ENCODE results near the gene BICC1.

BICC1 gene

DNA sequence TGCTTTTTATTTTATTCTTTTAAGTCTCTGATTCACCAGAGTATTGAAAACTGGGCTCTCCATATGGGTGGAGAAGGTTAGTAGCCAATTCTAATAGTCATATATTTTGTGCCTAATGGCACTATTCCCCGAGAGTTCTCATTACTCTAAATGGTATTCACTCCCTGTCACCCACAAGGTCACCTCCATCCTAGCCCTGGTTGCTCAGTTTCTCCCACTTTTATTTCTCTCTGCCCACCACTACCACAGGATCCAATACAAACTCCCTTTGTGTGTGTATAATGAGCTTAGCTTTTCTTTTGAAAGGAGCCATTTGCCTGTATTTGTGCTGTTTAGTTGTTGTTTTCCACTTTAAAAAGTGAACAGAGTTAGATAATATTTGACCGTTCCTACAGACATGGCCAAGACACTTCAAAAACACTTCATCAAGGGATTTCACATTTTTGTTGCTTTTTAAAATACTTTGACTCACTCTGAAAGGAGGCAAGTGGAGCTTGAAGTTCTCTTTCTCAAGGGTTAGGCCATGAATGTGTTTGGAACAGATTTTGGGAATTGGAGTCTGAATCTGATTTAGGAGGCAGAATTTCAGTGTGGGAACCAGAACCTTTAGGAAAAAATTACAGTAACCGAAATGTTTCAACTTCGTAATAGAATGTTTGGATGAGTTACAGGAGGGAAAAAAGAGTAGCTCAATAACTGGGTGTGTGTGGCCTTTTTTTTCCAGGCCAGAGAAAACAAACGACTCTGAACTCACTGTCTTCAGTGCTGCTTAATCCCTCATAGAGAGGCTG, 321.3 kb downstream of the BICC1 start:
- Histone ChIP-seq H3K4me3 (ENCODE audit: low read depth in 1 of 2, low read length in 1 of 2) (no peak overlapping the region), H3K27me3 (no peaks in the 10 kb centered on the region), H3K9me3 (no peaks in the 10 kb centered on the region), H3K27ac (no peak overlapping the region), H3K4me1 (ENCODE audit: control insufficient read depth in 1 of 2, insufficient read depth in 1 of 2, low read depth in 1 of 2, low read length in 1 of 2) (no peaks in the 10 kb centered on the region), H3K36me3 (no peaks in the 10 kb centered on the region)
- TF ChIP-seq, protein P1, sequence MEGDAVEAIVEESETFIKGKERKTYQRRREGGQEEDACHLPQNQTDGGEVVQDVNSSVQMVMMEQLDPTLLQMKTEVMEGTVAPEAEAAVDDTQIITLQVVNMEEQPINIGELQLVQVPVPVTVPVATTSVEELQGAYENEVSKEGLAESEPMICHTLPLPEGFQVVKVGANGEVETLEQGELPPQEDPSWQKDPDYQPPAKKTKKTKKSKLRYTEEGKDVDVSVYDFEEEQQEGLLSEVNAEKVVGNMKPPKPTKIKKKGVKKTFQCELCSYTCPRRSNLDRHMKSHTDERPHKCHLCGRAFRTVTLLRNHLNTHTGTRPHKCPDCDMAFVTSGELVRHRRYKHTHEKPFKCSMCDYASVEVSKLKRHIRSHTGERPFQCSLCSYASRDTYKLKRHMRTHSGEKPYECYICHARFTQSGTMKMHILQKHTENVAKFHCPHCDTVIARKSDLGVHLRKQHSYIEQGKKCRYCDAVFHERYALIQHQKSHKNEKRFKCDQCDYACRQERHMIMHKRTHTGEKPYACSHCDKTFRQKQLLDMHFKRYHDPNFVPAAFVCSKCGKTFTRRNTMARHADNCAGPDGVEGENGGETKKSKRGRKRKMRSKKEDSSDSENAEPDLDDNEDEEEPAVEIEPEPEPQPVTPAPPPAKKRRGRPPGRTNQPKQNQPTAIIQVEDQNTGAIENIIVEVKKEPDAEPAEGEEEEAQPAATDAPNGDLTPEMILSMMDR (IDR thresholded peaks at IDR 0.05) = no peak

DNA sequence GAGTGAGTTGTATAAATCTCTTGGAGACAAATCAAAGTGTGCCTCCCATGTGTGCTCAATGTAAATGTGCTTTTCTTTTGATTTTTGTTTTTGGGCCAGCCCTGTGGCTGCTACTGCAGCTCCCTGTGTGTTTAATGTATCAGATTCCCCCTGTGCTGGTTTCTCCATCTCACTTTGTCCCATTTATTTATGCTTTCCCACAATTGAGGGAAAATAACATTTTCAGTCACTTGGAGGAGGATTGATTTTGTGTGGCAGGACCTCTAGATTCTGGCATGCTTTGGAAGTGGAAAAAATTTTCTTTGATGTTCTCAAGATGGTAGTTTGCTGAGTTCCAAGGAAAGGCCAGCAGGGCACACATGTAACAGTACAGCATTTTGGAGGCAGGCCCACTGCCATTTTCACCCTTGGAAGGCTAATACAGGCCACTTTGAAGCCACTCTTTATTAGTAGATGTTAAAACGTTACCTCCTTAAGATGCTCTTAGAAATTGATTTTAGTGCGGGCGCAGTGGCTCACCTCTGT, 323.6 kb downstream of the BICC1 start:
- H3K4me3 ChIP-seq (ENCODE audit: low read depth in 1 of 2, low read length in 1 of 2) = no peak overlapping the region
- no peaks in the 10 kb centered on the region for H3K9me3 ChIP-seq
- no peaks in the 10 kb centered on the region for H3K27me3 ChIP-seq
- H3K4me1 ChIP-seq (ENCODE audit: control insufficient read depth in 1 of 2, insufficient read depth in 1 of 2, low read depth in 1 of 2, low read length in 1 of 2) = no peaks in the 10 kb centered on the region
- H3K36me3 ChIP-seq = no peaks in the 10 kb centered on the region
- TF ChIP-seq, protein P1 (IDR thresholded peaks at IDR 0.05) = no peak
- no peak overlapping the region for H3K27ac ChIP-seq

DNA sequence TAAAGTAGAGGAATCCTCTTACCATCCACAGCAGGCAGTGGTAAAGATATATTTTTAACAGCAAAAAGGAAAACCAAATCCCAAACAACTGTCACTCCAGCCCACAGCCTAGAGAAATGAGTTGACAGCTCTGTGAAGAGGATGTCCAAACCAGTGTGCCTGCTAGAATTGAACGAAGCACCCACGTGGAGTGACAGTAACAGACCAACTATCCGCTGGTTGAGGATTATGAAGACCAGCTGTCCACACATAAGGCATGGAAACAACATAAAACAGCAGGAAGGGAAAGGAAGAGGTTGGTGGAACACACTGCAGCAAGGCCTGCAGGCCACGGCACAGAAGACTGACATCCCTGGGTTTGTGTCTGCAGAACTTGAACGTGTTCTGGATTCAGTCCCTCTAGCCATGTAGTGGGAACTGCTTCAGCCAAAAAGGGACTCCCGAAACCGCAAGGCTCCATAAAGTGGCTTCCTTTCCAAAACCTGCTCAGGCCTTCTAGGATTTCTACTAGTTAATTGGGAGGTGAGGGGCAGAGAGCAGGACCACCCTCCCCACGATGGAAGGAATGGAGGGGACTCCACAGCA, 324.4 kb downstream of the BICC1 start:
- H3K4me3 ChIP-seq (ENCODE audit: low read depth in 1 of 2, low read length in 1 of 2) = no peak overlapping the region
- TF ChIP-seq, protein P1 (IDR thresholded peaks at IDR 0.05) = no peak

DNA sequence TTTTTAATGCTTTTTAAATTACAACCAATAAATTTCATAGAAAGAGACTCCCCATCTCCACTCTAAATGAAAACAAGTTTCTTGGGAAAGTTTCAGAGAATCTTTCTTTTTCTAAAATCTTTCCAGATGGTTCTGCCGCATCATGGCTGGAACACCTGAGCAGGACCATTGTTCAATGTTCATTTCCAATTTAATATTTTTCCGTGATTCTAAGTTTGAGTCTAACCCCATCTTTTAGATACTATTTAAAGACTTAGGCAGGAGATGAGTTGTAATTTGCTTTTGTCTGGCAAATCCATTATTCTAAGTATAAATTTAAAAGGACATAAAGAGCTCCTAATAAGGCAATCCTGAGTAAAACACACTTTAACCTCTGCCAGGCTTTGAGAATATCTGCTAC, 325.2 kb downstream of the BICC1 start:
- TF ChIP-seq, protein P1 (IDR thresholded peaks at IDR 0.05) = no peak
- H3K4me1 ChIP-seq (ENCODE audit: control insufficient read depth in 1 of 2, insufficient read depth in 1 of 2, low read depth in 1 of 2, low read length in 1 of 2) = no peaks in the 10 kb centered on the region
- no peaks in the 10 kb centered on the region for H3K9me3 ChIP-seq
- H3K4me3 ChIP-seq (ENCODE audit: low read depth in 1 of 2, low read length in 1 of 2) = no peak overlapping the region
- no peaks in the 10 kb centered on the region for H3K27me3 ChIP-seq
- no peaks in the 10 kb centered on the region for H3K36me3 ChIP-seq
- H3K27ac ChIP-seq = no peak overlapping the region

More for the DNA sequence above, 324.4 kb downstream of the BICC1 start:
- no peaks in the 10 kb centered on the region for H3K9me3 ChIP-seq
- no peaks in the 10 kb centered on the region for H3K4me1 ChIP-seq (ENCODE audit: control insufficient read depth in 1 of 2, insufficient read depth in 1 of 2, low read depth in 1 of 2, low read length in 1 of 2)
- H3K36me3 ChIP-seq = no peaks in the 10 kb centered on the region
- H3K27ac ChIP-seq = no peak overlapping the region
- no peaks in the 10 kb centered on the region for H3K27me3 ChIP-seq

DNA sequence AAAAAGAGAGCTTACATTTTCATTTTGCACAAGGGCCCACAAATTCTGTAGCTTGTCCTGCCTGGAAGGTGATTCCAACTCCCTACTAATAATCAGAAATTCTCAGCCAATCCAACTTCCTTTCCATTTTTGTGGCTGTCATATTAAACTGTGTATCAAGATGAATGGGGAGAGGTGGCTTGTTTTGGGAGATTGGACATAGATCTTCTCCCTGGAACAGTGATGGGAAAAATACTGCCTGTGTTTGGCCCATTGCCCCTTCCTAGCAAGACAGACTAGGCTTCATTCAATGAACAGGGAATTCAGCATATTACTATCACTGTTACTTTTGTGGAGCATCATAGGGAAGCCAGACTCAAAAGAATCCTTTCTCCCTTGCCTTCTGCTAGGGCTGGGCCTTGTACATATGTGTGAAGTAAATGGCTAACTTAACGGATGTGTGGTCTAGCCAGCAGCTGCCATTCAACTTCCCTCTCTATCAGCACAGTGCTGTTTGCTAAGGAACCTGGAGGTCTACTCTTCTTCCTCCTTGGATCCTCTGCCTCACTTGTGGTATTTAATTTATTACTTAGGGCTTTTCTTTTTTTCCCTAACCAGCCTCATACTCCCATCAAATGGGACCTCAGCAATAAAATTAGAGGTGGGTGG, 326.0 kb downstream of the BICC1 start:
- Histone ChIP-seq H3K27me3 (no peaks in the 10 kb centered on the region), H3K9me3 (no peaks in the 10 kb centered on the region), H3K4me3 (ENCODE audit: low read depth in 1 of 2, low read length in 1 of 2) (no peak overlapping the region), H3K27ac (no peak overlapping the region), H3K36me3 (no peaks in the 10 kb centered on the region), H3K4me1 (ENCODE audit: control insufficient read depth in 1 of 2, insufficient read depth in 1 of 2, low read depth in 1 of 2, low read length in 1 of 2) (no peaks in the 10 kb centered on the region)
- TF ChIP-seq, protein P1 (IDR thresholded peaks at IDR 0.05) = no peak

Data from neutrophil (primary cell).